Spinal cord (tissue), 10 donors: ENCODE data around the gene ANO4. TPM values are rescaled to one million over a fixed set of nuclear protein-coding genes. Genes with fewer than 3 reads are reported as not detected.
A peak's percentile ranks its signal among the peaks of the same experiment; 100 is the strongest.
"Not testable (repeated sequence)": the region's sequence is repeated elsewhere in the genome, so short reads cannot be mapped to it uniquely, and the experiment has no call there.

Experiments used
- DNase-seq, 6 donors: peaks; one replicate each; pipeline versions ENCODE4 v3.0.0 to v3.0.0-alpha.2; 2013 to 2015; ENCODE audit warnings: low spot score in 6 of 6, low read depth in 4 of 6
- H3K27ac ChIP-seq: one replicate; pipeline ENCODE4 v1.5.1; 2013; ENCODE audit warnings: low read depth, low read length, control low read depth
- H3K27me3 ChIP-seq: one replicate; pipeline ENCODE4 v1.6.1; 2013; ENCODE audit warnings: low read length; ENCODE audit not compliant: control insufficient read depth, insufficient read depth
- H3K36me3 ChIP-seq: one replicate; pipeline ENCODE4 v1.6.1; 2013; ENCODE audit warnings: low read length; ENCODE audit not compliant: control insufficient read depth, insufficient read depth
- H3K4me1 ChIP-seq: one replicate; pipeline ENCODE4 v1.6.1; 2013; ENCODE audit warnings: low read length; ENCODE audit not compliant: control insufficient read depth, insufficient read depth
- H3K4me3 ChIP-seq: one replicate; pipeline ENCODE4 v1.5.1; 2013; ENCODE audit warnings: low read depth, low read length, control low read depth
- H3K9me3 ChIP-seq: one replicate; pipeline ENCODE4 v1.6.1; 2013; ENCODE audit warnings: low read length; ENCODE audit not compliant: control insufficient read depth, insufficient read depth
- WGBS: methylation state at CpG from one replicate; pipeline ENCODE4 v1.1.5; 2013; ENCODE audit warnings: missing lambda C conversion rate; ENCODE audit not compliant: insufficient coverage; 5-methylcytosine and 5-hydroxymethylcytosine counted together
- polyA plus RNA-seq, 2 donors: library from polyadenylated mRNA; unstranded; fragments of 120-200 nt; gene quantifications; one replicate each; pipeline ENCODE4 v1.2.1, GENCODE V29; 2013; ENCODE audit not compliant: insufficient read length in 2 of 2
- total RNA-seq, 2 donors: library from RNA; depleted of rRNA in 1 of 2; stranded (reverse); fragments of 120-200 nt in 1 of 2; fragments of >200 nt in 1 of 2; gene quantifications; one replicate each; pipeline versions ENCODE4 v1.2.3 to v1.2.4, GENCODE V29; 2013 to 2014
- donor health status: healthy.

Gene ANO4
- total and polyA plus RNA-seq, 4 donors: 14.5 to 47.1 (median 22.7) TPM

DNA sequence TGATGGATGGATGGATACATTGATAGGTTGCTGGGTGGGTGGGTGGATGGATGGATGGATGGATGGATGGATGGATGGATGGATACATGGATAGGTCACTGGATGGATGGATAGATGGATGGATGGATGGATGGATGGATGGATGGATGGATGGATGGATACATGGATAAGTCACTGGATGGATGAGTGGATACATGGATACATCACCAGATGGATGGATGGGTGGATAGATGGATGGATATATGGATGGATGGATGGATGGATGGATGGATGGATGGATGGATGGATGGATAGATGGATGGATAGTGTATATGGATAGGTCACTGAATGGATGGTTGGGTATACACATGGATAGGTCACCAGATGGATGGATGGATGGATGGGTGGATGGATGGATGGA is 194.9 kb downstream of the ANO4 start:
- H3K4me3 ChIP-seq, H3K9me3 ChIP-seq, H3K4me1 ChIP-seq, DNase-seq, H3K27me3 ChIP-seq, H3K27ac ChIP-seq, H3K36me3 ChIP-seq: not testable (repeated sequence)

GRCh38 chr12:100991102-100991501 is 196.5 kb downstream of the ANO4 start:
- no peak overlapping the region for H3K27ac ChIP-seq
- no CpG with 5 or more reads among the region's 2 CpGs for WGBS
- no peaks in the 10 kb centered on the region for H3K27me3 ChIP-seq
- no peaks in the 10 kb centered on the region for H3K36me3 ChIP-seq
- no peaks in the 10 kb centered on the region for H3K4me1 ChIP-seq
- DNase-seq: no peak
- H3K4me3 ChIP-seq: no peak overlapping the region
- H3K9me3 ChIP-seq: no peaks in the 10 kb centered on the region

DNA sequence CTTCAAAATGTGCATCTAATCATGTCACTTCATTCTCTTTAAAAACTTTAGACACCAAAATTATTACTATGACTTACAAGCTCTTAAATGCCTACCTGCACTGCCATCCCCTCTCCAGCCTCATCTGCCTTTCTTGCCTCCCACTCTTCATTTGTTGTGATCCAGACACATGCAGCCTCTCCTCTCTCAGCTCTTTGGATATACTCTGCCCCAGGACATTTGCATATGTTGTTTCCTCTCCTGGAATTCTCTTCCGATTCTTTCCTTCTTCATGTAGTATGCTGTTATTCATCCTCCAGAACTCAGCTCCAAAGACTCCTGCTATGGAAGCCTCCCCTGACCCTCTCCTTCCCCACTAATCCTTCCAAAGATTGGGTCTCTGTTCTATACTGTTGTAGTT is 197.6 kb downstream of the ANO4 start:
- 88% methylated on average over 1 of the region's 1 CpG for WGBS
- Histone ChIP-seq H3K27me3 (no peaks in the 10 kb centered on the region), H3K4me3 (no peak overlapping the region), H3K36me3 (no peaks in the 10 kb centered on the region), H3K4me1 (no peaks in the 10 kb centered on the region), H3K9me3 (no peaks in the 10 kb centered on the region), H3K27ac (no peak overlapping the region)
- DNase-seq: no peak

- Histone ChIP-seq H3K9me3 (no peaks in the 10 kb centered on the region), H3K4me1 (no peaks in the 10 kb centered on the region), H3K27ac (no peak overlapping the region), H3K27me3 (no peaks in the 10 kb centered on the region), H3K36me3 (no peaks in the 10 kb centered on the region), H3K4me3 (no peak overlapping the region)
- DNase-seq: peak in 1 of 6 donors; percentile 28
- no CpG with 5 or more reads among the region's 2 CpGs for WGBS
Observed at GRCh38 chr12:100993916-100994450, 199.4 kb downstream of the ANO4 start.

- H3K27me3 ChIP-seq: no peaks in the 10 kb centered on the region
- 33% methylated on average over 1 of the region's 3 CpGs for WGBS
- no peak overlapping the region for H3K4me3 ChIP-seq
- H3K27ac ChIP-seq: no peak overlapping the region
- H3K4me1 ChIP-seq: no peaks in the 10 kb centered on the region
- DNase-seq: no peak
- no peaks in the 10 kb centered on the region for H3K9me3 ChIP-seq
- no peaks in the 10 kb centered on the region for H3K36me3 ChIP-seq
Observed at GRCh38 chr12:100995201-100995600, 200.6 kb downstream of the ANO4 start.

DNA sequence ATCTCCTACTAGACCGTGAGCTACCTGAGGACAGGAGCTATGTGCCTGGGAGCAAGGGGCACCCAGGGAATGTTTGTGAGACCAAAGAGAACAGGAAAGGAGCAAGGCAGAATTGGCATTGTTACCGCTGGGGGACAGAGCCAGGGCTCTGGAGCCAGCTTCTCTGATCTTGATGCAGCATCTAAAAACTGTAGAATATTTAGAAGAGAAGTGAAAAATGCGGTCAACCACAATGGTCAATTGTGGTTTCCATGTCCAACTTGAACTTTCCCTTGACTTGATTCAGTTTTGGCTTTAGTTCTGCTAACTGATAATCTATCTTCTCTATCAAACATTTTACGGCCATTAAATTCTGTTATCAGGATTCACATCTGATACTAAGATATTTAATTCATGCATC is 201.2 kb downstream of the ANO4 start:
- 64% methylated on average over 2 of the region's 4 CpGs for WGBS
- no peaks in the 10 kb centered on the region for H3K27me3 ChIP-seq

GRCh38 chr12:101001669-101002068 is 207.1 kb downstream of the ANO4 start:
- Histone ChIP-seq H3K9me3 (no peaks in the 10 kb centered on the region), H3K27me3 (no peaks in the 10 kb centered on the region), H3K4me3 (no peak overlapping the region), H3K36me3 (no peaks in the 10 kb centered on the region), H3K27ac (no peak overlapping the region), H3K4me1 (no peaks in the 10 kb centered on the region)
- WGBS: 98% methylated on average over 4 of the region's 5 CpGs
- DNase-seq: no peak

More for the DNA sequence above, 201.2 kb downstream of the ANO4 start:
- no peak overlapping the region for H3K4me3 ChIP-seq
- H3K27ac ChIP-seq: no peak overlapping the region
- H3K36me3 ChIP-seq: no peaks in the 10 kb centered on the region
- H3K9me3 ChIP-seq: no peaks in the 10 kb centered on the region
- no peaks in the 10 kb centered on the region for H3K4me1 ChIP-seq
- no peak for DNase-seq

- no peaks in the 10 kb centered on the region for H3K4me1 ChIP-seq
- no peaks in the 10 kb centered on the region for H3K9me3 ChIP-seq
- 33% methylated on average over 1 of the region's 3 CpGs for WGBS
- no peaks in the 10 kb centered on the region for H3K36me3 ChIP-seq
- H3K4me3 ChIP-seq: no peak overlapping the region
- H3K27ac ChIP-seq: no peak overlapping the region
- H3K27me3 ChIP-seq: no peaks in the 10 kb centered on the region
- peak in 1 of 6 donors; percentile 11 for DNase-seq
Observed at GRCh38 chr12:101002696-101003419, 208.3 kb downstream of the ANO4 start.

- Histone ChIP-seq H3K4me3 (no peak overlapping the region), H3K27ac (no peak overlapping the region), H3K36me3 (no peaks in the 10 kb centered on the region), H3K27me3 (no peaks in the 10 kb centered on the region), H3K9me3 (peaks cover 8% of the 10 kb centered on the region), H3K4me1 (no peaks in the 10 kb centered on the region)
- WGBS: no CpG with 5 or more reads among the region's 1 CpG
- peak in 1 of 6 donors; percentile 5 for DNase-seq
Observed at GRCh38 chr12:101004898-101005297, 210.3 kb downstream of the ANO4 start.

DNA sequence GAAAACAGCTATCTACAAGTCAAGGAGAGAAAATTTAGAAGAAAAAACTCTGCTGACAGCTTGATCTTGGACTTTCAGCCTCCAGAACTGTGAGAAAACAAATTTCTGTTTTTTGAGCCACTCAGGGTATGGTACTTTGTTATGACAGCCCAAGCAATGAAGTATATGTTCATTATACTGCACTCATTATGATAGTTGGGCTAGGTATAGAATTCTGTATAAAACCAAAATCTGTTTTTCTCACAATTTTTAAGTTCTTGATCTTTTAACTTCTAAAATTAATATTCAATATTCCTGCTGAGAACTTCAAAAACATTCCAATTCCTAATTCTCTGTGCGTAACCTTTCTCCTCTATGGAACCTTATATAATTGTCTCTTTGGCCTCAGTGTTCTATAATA is 214.7 kb downstream of the ANO4 start:
- no CpG with 5 or more reads among the region's 1 CpG for WGBS
- Histone ChIP-seq H3K27ac (no peak overlapping the region), H3K27me3 (no peaks in the 10 kb centered on the region), H3K36me3 (no peaks in the 10 kb centered on the region), H3K4me3 (no peak overlapping the region), H3K4me1 (no peaks in the 10 kb centered on the region), H3K9me3 (peaks cover 8% of the 10 kb centered on the region)
- no peak for DNase-seq
